ENCODE data around the gene CELA3A. TPM values are rescaled to one million over a fixed set of nuclear protein-coding genes. Genes with fewer than 3 reads are reported as not detected.

The CELA3A gene
- total RNA-seq = not detected
- total RNA-seq (2013) = not detected

GRCh38 chr1:22001409-22001808 is at the start of gene CELA3A:
CELA3A (plus strand) TSS chr1:22001657; CDS start chr1:22001675, 18 bp downstream.
- Mint-ChIP-seq H3K27ac (no peak within 1 kb of the TSS), H3K36me3 (no peaks in the 10 kb centered on the region), H3K4me1 (no peaks in the 10 kb centered on the region), H3K27me3 (ENCODE audit: low read depth in 2 of 2) (no peaks in the 10 kb centered on the region), H3K4me3 (no peak within 1 kb of the TSS), H3K9me3 (no peaks in the 10 kb centered on the region)
- no peak for DNase-seq
- H3K27me3 ChIP-seq (ENCODE audit: control insufficient read depth, insufficient read depth, low read length) = no peaks in the 10 kb centered on the region
- 63% methylated on average over 5 of the region's 5 CpGs for WGBS (ENCODE audit: insufficient coverage)
- H3K36me3 ChIP-seq (ENCODE audit: control insufficient read depth, insufficient read depth, low read length) = no peaks in the 10 kb centered on the region
- no peaks in the 10 kb centered on the region for H3K4me1 ChIP-seq (ENCODE audit: control insufficient read depth, insufficient read depth, low read length)
- no peak within 1 kb of the TSS for H3K27ac ChIP-seq (ENCODE audit: low read length)
- no peak for TF ChIP-seq CTCF (IDR thresholded peaks at IDR 0.05)
- no peaks in the 10 kb centered on the region for H3K9me3 ChIP-seq (ENCODE audit: control insufficient read depth, insufficient read depth, low read length)
- no peak for ATAC-seq
- intact Hi-C loops (cut with micrococcal nuclease) = no loop called here
- no peak within 1 kb of the TSS for H3K4me3 ChIP-seq (ENCODE audit: low read length)

GRCh38 chr1:21952786-21953520 is 48.5 kb upstream of the CELA3A start:
- DNase-seq = no peak
- H3K9me3 Mint-ChIP-seq = no peaks in the 10 kb centered on the region
- no peaks in the 10 kb centered on the region for H3K36me3 ChIP-seq (ENCODE audit: control insufficient read depth, insufficient read depth, low read length)
- no peak overlapping the region for H3K4me3 ChIP-seq (ENCODE audit: low read length)
- peaks cover 0 to 1% of the 10 kb centered on the region in 2 donors for H3K27me3 Mint-ChIP-seq (ENCODE audit: low read depth in 2 of 2)
- H3K4me1 ChIP-seq (ENCODE audit: control insufficient read depth, insufficient read depth, low read length) = peaks cover 12% of the 10 kb centered on the region
- H3K4me3 Mint-ChIP-seq = no peak overlapping the region
- ATAC-seq = no peak
- H3K27me3 ChIP-seq (ENCODE audit: control insufficient read depth, insufficient read depth, low read length) = no peaks in the 10 kb centered on the region
- 81% methylated on average over 4 of the region's 6 CpGs for WGBS (ENCODE audit: insufficient coverage)
- no peaks in the 10 kb centered on the region for H3K9me3 ChIP-seq (ENCODE audit: control insufficient read depth, insufficient read depth, low read length)
- intact Hi-C loops (cut with micrococcal nuclease) = no loop called here
- no peak overlapping the region for H3K27ac ChIP-seq (ENCODE audit: low read length)
- no peak overlapping the region for H3K27ac Mint-ChIP-seq
- no peaks in the 10 kb centered on the region for H3K36me3 Mint-ChIP-seq
- no peak for TF ChIP-seq CTCF (IDR thresholded peaks at IDR 0.05)
- peaks cover 0 to 9% of the 10 kb centered on the region in 2 donors for H3K4me1 Mint-ChIP-seq

- Histone ChIP-seq H3K4me3 (ENCODE audit: low read length) (no peak overlapping the region), H3K9me3 (ENCODE audit: control insufficient read depth, insufficient read depth, low read length) (no peaks in the 10 kb centered on the region), H3K27ac (ENCODE audit: low read length) (no peak overlapping the region), H3K27me3 (ENCODE audit: control insufficient read depth, insufficient read depth, low read length) (no peaks in the 10 kb centered on the region), H3K4me1 (ENCODE audit: control insufficient read depth, insufficient read depth, low read length) (peaks cover 12% of the 10 kb centered on the region), H3K36me3 (ENCODE audit: control insufficient read depth, insufficient read depth, low read length) (no peaks in the 10 kb centered on the region)
- 88% methylated on average over 13 of the region's 16 CpGs for WGBS (ENCODE audit: insufficient coverage)
- TF ChIP-seq CTCF (IDR thresholded peaks at IDR 0.05) = no peak
- DNase-seq = no peak
- no peaks in the 10 kb centered on the region for H3K9me3 Mint-ChIP-seq
- H3K4me1 Mint-ChIP-seq = peaks cover 0 to 9% of the 10 kb centered on the region in 2 donors
- H3K27ac Mint-ChIP-seq = no peak overlapping the region
- intact Hi-C loops (cut with micrococcal nuclease) = no loop called here
- no peak overlapping the region for H3K4me3 Mint-ChIP-seq
- no peaks in the 10 kb centered on the region for H3K36me3 Mint-ChIP-seq
- no peak for ATAC-seq
- H3K27me3 Mint-ChIP-seq (ENCODE audit: low read depth in 2 of 2) = peaks cover 0 to 4% of the 10 kb centered on the region in 2 donors
Observed at GRCh38 chr1:21955058-21955457, 46.4 kb upstream of the CELA3A start.

Measured in natural killer cell (primary cell).